IPS-20b (cell line): ENCODE measurements around the gene DISC1.

Source experiments
- H3K27ac ChIP-seq: one replicate; pipeline ENCODE4 v1.5.1; 2013; ENCODE audit warnings: low read length
- H3K27me3 ChIP-seq: 2 replicates; pipeline ENCODE4 v1.6.1; 2013; ENCODE audit warnings: mild to moderate bottlenecking, low read length, inconsistent platforms; ENCODE audit not compliant: insufficient read depth
- H3K36me3 ChIP-seq: 2 replicates; pipeline ENCODE4 v1.6.1; 2013; ENCODE audit warnings: low read depth, mild to moderate bottlenecking, inconsistent platforms, low read length, moderate library complexity; ENCODE audit not compliant: insufficient read depth
- H3K4me1 ChIP-seq: 2 replicates; pipeline ENCODE4 v1.6.1; 2013; ENCODE audit warnings: mild to moderate bottlenecking, control low read depth, inconsistent platforms, low read length, moderate library complexity; ENCODE audit not compliant: insufficient read depth
- H3K4me3 ChIP-seq: 2 replicates; pipeline ENCODE4 v1.5.1; 2013; ENCODE audit warnings: mild to moderate bottlenecking, low read length, inconsistent platforms
- H3K9ac ChIP-seq: 2 replicates; pipeline ENCODE4 v1.6.1; 2013; ENCODE audit warnings: low read depth, mild to moderate bottlenecking, inconsistent platforms, low read length, moderate library complexity
- H3K9me3 ChIP-seq: 2 replicates; pipeline ENCODE4 v1.6.1; 2013; ENCODE audit warnings: mild to moderate bottlenecking, low read depth, low read length, inconsistent platforms; ENCODE audit not compliant: insufficient read depth

DISC1 gene

GRCh38 chr1:231970684-231971083 lies 344.1 kb downstream of the DISC1 start:
- no peaks in the 10 kb centered on the region for H3K9me3 ChIP-seq
- no peaks in the 10 kb centered on the region for H3K36me3 ChIP-seq
- no peak overlapping the region for H3K9ac ChIP-seq
- no peaks in the 10 kb centered on the region for H3K27me3 ChIP-seq
- no peak overlapping the region for H3K4me3 ChIP-seq
- H3K27ac ChIP-seq, result no peak overlapping the region
- H3K4me1 ChIP-seq, result no peaks in the 10 kb centered on the region

DNA sequence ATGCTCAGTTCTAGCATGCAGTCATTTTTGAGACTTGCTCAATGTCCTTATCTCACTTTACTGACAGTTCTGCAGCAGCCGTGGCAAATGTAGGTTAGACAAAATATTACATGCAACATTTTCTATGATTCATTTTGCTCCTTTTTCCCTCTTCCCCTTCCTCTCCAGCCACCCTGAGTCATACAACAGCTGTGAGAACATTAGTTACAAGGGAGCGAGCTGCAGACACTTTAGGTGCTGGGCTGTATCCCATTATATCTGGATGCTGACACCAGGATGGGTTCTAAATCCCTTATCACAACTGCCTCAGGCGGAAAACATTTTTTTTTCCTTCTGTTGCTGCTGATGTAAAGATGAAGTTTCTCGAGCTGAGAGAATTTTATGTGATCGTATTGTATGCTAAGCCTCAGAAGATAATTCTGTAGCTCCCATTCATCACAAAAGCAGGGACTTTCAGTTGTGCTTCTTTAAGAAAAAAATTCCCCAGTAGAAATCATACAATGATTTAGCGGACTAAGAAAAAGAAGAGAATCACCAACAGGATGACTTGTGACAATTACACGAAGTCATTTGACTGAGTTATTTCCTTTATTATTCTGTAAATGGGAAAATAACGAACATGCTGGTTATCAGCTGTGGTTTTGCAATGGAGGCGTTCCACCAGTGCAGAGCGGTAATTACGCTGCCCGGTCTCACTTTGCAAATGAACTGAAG lies 345.0 kb downstream of the DISC1 start:
- Histone ChIP-seq H3K4me1 (no peaks in the 10 kb centered on the region), H3K27ac (no peak overlapping the region)

GRCh38 chr1:231972111-231972445 lies 345.5 kb downstream of the DISC1 start:
- H3K4me1 ChIP-seq, result no peaks in the 10 kb centered on the region
- no peaks in the 10 kb centered on the region for H3K9me3 ChIP-seq
- H3K9ac ChIP-seq, result no peak overlapping the region
- no peak overlapping the region for H3K27ac ChIP-seq
- no peaks in the 10 kb centered on the region for H3K27me3 ChIP-seq
- no peak overlapping the region for H3K4me3 ChIP-seq
- no peaks in the 10 kb centered on the region for H3K36me3 ChIP-seq

More for the DNA sequence above, 345.0 kb downstream of the DISC1 start:
- Histone ChIP-seq H3K27me3 (no peaks in the 10 kb centered on the region), H3K9ac (no peak overlapping the region), H3K9me3 (no peaks in the 10 kb centered on the region), H3K36me3 (no peaks in the 10 kb centered on the region), H3K4me3 (no peak overlapping the region)

DNA sequence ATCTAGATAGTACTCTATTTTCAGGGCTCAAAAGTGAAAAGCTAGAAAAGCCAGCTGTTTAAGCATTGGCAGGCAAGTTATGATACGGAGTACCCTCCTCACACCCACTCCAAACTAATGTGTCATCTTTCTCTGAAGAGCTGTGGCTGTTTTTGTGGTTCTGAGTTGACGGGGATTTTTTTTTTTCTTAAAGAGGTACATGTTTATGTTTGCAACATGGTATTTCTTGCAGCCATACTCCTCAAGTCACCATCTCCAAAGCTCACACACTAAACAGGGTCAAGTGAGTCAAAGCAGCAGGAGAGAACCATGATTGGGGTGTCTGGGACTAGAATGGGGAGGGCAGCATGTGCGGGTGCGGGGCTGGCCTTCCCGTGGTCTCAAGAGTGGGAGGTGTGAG lies 347.2 kb downstream of the DISC1 start:
- Histone ChIP-seq H3K36me3 (no peaks in the 10 kb centered on the region), H3K4me1 (no peaks in the 10 kb centered on the region), H3K9me3 (no peaks in the 10 kb centered on the region), H3K27ac (no peak overlapping the region), H3K27me3 (no peaks in the 10 kb centered on the region), H3K9ac (no peak overlapping the region), H3K4me3 (no peak overlapping the region)

- Histone ChIP-seq H3K36me3 (no peaks in the 10 kb centered on the region), H3K4me3 (no peak overlapping the region), H3K9me3 (no peaks in the 10 kb centered on the region), H3K9ac (no peak overlapping the region), H3K27ac (no peak overlapping the region), H3K4me1 (no peaks in the 10 kb centered on the region), H3K27me3 (no peaks in the 10 kb centered on the region)
These were observed 349.6 kb downstream of the DISC1 start for GRCh38 chr1:231976231-231976630.

DNA sequence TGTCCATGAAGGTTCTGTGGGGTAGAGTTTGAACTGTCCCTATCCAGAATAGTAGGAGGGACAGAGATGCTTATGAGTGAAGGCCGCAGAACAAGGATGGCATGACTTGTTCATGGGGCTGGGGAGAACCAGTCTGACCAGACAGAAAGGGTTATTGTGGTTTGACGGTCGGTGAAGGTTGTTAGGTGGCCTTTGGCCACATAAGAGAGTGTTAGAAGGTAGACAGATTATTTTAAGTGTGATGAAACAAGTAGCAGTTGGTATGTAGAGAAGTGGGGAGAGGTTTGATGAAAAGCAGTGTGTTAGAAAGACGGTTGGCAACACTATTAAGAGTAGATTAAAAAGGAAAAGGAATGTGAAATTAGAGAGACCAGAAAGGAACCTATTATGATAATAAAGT lies 355.1 kb downstream of the DISC1 start:
- Histone ChIP-seq H3K27me3 (no peaks in the 10 kb centered on the region), H3K27ac (no peak overlapping the region), H3K9me3 (no peaks in the 10 kb centered on the region), H3K4me1 (no peaks in the 10 kb centered on the region; the same call in 1 of the 2 replicates), H3K36me3 (no peaks in the 10 kb centered on the region), H3K4me3 (no peak overlapping the region), H3K9ac (no peak overlapping the region)

- H3K27ac ChIP-seq, result no peak overlapping the region
- H3K4me3 ChIP-seq, result no peak overlapping the region
- H3K27me3 ChIP-seq, result no peaks in the 10 kb centered on the region
- H3K9ac ChIP-seq, result no peak overlapping the region
- no peaks in the 10 kb centered on the region for H3K36me3 ChIP-seq
- H3K4me1 ChIP-seq, result peaks cover 5% of the 10 kb centered on the region; the same call in 1 of the 2 replicates
- H3K9me3 ChIP-seq, result no peaks in the 10 kb centered on the region
These were observed 356.4 kb downstream of the DISC1 start for GRCh38 chr1:231982871-231983587.

DNA sequence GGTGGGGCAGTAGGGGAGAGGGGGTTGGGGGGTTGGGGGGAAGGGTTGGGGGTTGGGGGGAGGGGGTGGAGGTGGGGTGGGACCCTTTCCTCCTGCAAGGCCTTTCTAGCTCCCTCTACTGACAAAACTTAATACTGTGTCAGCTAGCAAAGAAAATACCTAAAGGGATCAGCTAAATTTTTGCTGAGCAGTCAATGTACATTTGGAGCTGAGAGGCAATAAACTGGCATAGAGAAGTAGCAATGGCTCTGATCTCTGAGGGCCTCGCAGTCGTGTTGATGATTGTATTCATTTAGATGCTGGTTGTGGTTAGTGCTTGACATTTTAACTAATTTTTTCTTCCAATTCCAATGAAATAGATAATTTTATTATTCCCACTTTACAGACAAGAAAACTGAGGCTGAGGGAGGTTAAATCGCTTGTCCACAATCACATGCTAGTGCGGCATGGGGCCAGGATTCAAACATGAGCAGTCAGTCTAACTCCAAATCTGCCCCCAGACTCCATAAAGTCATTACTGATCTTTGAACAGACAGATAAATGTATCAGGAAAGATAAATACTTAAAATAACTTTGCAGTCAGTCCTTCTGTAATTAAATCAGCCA lies 357.1 kb downstream of the DISC1 start:
- H3K27ac ChIP-seq, result no peak overlapping the region
- H3K4me3 ChIP-seq, result no peak overlapping the region
- peaks cover 5% of the 10 kb centered on the region; the same call in 1 of the 2 replicates for H3K4me1 ChIP-seq
- H3K9me3 ChIP-seq, result no peaks in the 10 kb centered on the region
- H3K9ac ChIP-seq, result no peak overlapping the region
- H3K36me3 ChIP-seq, result no peaks in the 10 kb centered on the region
- H3K27me3 ChIP-seq, result no peaks in the 10 kb centered on the region

DNA sequence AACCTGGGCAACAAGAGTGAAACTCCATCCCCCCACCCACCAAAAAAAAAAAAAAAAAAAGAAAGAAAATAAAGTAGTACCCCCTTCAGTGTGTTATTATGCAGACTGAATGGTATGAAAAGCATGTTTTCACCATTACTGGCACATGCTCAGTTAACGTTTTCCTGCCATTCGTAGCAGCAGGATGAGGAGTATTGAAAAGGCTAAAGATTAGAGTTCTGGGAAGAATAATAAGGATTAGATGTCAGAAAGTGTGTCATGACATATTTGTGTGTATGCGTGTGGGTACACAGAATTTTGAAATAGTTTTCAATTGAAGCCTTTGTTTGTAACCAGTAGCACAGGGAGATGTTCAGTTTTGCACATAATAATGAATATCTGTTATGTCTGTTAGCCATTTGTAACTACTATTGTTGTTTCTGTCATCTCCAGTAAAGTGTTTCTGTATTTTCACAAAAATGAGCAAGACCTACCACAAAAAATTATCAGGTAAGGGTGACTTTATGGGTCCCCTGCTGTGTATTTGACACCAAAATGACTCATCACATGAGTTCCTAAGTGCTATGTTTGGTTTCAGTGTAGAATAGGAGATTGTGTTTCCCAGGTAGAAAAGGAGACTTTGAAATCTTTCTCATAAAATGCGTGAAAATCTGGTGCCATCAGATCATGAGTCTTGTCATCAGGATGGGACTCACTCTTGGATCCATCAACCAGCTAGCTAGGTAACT lies 358.9 kb downstream of the DISC1 start:
- Histone ChIP-seq H3K4me1 (peaks cover 5% of the 10 kb centered on the region; the same call in 1 of the 2 replicates), H3K9me3 (no peaks in the 10 kb centered on the region), H3K36me3 (no peaks in the 10 kb centered on the region), H3K9ac (no peak overlapping the region), H3K4me3 (no peak overlapping the region), H3K27me3 (no peaks in the 10 kb centered on the region), H3K27ac (no peak overlapping the region)

- Histone ChIP-seq H3K27ac (no peak overlapping the region), H3K4me1 (peaks cover 5% of the 10 kb centered on the region; the same call in 1 of the 2 replicates), H3K9ac (no peak overlapping the region), H3K4me3 (no peak overlapping the region), H3K36me3 (no peaks in the 10 kb centered on the region), H3K27me3 (no peaks in the 10 kb centered on the region), H3K9me3 (no peaks in the 10 kb centered on the region)
These were observed 360.2 kb downstream of the DISC1 start for GRCh38 chr1:231986631-231987336.

GRCh38 chr1:231990388-231990787 lies 363.8 kb downstream of the DISC1 start:
- Histone ChIP-seq H3K27ac (no peak overlapping the region), H3K27me3 (no peaks in the 10 kb centered on the region), H3K4me1 (peaks cover 5% of the 10 kb centered on the region; the same call in 1 of the 2 replicates), H3K4me3 (no peak overlapping the region), H3K9ac (no peak overlapping the region), H3K9me3 (no peaks in the 10 kb centered on the region), H3K36me3 (no peaks in the 10 kb centered on the region)
